SU-DHL-6 (cell line): ENCODE measurements around the gene DCLK1.

Source experiments
- H2AFZ ChIP-seq: fragments of 200-600 bp; sonication (generic); 2 replicates; pipeline ENCODE4 v1.6.1; 2014; ENCODE audit warnings: low read depth, mild to moderate bottlenecking, moderate library complexity, mixed read lengths, antibody characterized with exemption, low read length; ENCODE audit not compliant: severe bottlenecking
- H3F3A ChIP-seq: fragments of 200-600 bp; shearing (Covaris generic); 2 replicates; pipeline ENCODE4 v1.6.0; 2016; ENCODE audit warnings: antibody characterized with exemption, mild to moderate bottlenecking; ENCODE audit not compliant: insufficient read depth
- H3K27ac ChIP-seq: fragments of 200-600 bp; sonication (generic); 2 replicates; pipeline ENCODE4 v1.5.1; 2016; ENCODE audit warnings: low read depth, mild to moderate bottlenecking, low read length, moderate library complexity, mixed read lengths
- H3K27me3 ChIP-seq: fragments of 200-600 bp; sonication (generic), shearing (Covaris generic); 2 replicates; pipeline ENCODE4 v1.6.0; 2014; ENCODE audit warnings: mild to moderate bottlenecking, low read length
- H3K36me3 ChIP-seq: fragments of 200-600 bp; sonication (generic); 2 replicates; pipeline ENCODE4 v1.6.1; 2014; ENCODE audit warnings: mild to moderate bottlenecking, low read length, mixed read lengths
- H3K4me2 ChIP-seq: fragments of 300-600, 200-600 bp; shearing (Covaris generic), sonication (generic); 2 replicates; pipeline ENCODE4 v1.6.0; 2014; ENCODE audit warnings: low read length, low read depth, mild to moderate bottlenecking; ENCODE audit not compliant: poor library complexity, severe bottlenecking
- H3K4me3 ChIP-seq: fragments of 200-600 bp; sonication (generic); 2 replicates; pipeline ENCODE4 v1.5.1; 2014; ENCODE audit warnings: antibody characterized with exemption, low read length, mild to moderate bottlenecking, mixed read lengths; ENCODE audit not compliant: insufficient read depth, poor library complexity, severe bottlenecking
- H3K79me2 ChIP-seq: fragments of 200-600 bp; sonication (generic); 2 replicates; pipeline ENCODE4 v1.6.1; 2014; ENCODE audit warnings: mild to moderate bottlenecking, low read length, moderate library complexity; ENCODE audit not compliant: insufficient read depth
- H3K9ac ChIP-seq: fragments of 200-600 bp; sonication (generic); 2 replicates; pipeline ENCODE4 v1.7.0; 2014; ENCODE audit warnings: mild to moderate bottlenecking, low read length
- H3K9me2 ChIP-seq: fragments of 200-600 bp; sonication (generic); replicated peaks from 2 replicates; pipeline ENCODE4 v1.6.1; 2014; ENCODE audit warnings: low read length; ENCODE audit not compliant: insufficient read depth
- H3K9me3 ChIP-seq: fragments of 200-600 bp; sonication (generic); 2 replicates; pipeline ENCODE4 v1.6.1; 2014; ENCODE audit warnings: low read length, mixed read lengths; ENCODE audit not compliant: insufficient read depth
- H4K20me1 ChIP-seq: fragments of 200-600 bp; sonication (generic); 2 replicates; pipeline ENCODE4 v1.6.1; 2014; ENCODE audit warnings: low read depth, mild to moderate bottlenecking, antibody characterized with exemption, low read length, moderate library complexity, mixed read lengths
- EZH2phosphoT487 ChIP-seq: fragments of 200-600 bp; sonication (generic), shearing (Covaris generic); conservative IDR thresholded peaks from 2 replicates; pipeline ENCODE4 v1.6.1; 2018; ENCODE audit warnings: mild to moderate bottlenecking, antibody characterized with exemption, low read length, moderate library complexity, mixed read lengths
- TF ChIP-seq, protein P1 (sequence below): fragments of 200-600 bp; sonication (generic); IDR thresholded peaks from one replicate; pipeline ENCODE4 v1.5.1; 2017; ENCODE audit warnings: antibody characterized with exemption, mild to moderate bottlenecking, low read length, moderate library complexity; ENCODE audit not compliant: insufficient read depth, poor library complexity, severe bottlenecking

The DCLK1 gene

DNA sequence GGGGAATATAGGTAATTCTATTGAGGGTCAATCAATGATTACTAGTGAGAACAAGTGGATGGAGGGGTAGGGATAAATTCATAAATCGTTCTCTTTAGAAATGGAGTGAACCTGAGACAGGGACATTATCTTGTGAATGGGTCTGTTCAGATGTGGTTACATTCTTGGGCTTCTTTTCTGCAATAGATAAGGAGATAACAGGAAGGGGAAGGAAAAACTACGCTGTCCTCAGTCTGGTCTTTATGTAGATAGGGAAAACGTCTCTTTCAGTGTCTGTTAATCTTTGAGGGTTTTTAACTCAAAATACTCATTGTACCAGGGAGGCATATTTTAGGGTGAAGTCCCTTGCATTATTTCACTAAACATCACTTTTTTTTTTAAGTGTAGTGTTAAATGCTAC lies 388.0 kb downstream of the DCLK1 start:
- Histone ChIP-seq H3K27me3 (no peaks in the 10 kb centered on the region), H3K9me3 (no peaks in the 10 kb centered on the region), H4K20me1 (no peaks in the 10 kb centered on the region), H3K4me3 (no peak overlapping the region), H3F3A (no peaks in the 10 kb centered on the region), H3K9ac (no peak overlapping the region), H3K4me2 (no peak overlapping the region), H3K27ac (no peak overlapping the region), H2AFZ (no peak overlapping the region), H3K79me2 (no peaks in the 10 kb centered on the region), H3K9me2 (no peaks in the 10 kb centered on the region), H3K36me3 (no peaks in the 10 kb centered on the region)
- TF ChIP-seq, protein P1, sequence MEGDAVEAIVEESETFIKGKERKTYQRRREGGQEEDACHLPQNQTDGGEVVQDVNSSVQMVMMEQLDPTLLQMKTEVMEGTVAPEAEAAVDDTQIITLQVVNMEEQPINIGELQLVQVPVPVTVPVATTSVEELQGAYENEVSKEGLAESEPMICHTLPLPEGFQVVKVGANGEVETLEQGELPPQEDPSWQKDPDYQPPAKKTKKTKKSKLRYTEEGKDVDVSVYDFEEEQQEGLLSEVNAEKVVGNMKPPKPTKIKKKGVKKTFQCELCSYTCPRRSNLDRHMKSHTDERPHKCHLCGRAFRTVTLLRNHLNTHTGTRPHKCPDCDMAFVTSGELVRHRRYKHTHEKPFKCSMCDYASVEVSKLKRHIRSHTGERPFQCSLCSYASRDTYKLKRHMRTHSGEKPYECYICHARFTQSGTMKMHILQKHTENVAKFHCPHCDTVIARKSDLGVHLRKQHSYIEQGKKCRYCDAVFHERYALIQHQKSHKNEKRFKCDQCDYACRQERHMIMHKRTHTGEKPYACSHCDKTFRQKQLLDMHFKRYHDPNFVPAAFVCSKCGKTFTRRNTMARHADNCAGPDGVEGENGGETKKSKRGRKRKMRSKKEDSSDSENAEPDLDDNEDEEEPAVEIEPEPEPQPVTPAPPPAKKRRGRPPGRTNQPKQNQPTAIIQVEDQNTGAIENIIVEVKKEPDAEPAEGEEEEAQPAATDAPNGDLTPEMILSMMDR = no peak
- TF ChIP-seq EZH2phosphoT487 = no peak

DNA sequence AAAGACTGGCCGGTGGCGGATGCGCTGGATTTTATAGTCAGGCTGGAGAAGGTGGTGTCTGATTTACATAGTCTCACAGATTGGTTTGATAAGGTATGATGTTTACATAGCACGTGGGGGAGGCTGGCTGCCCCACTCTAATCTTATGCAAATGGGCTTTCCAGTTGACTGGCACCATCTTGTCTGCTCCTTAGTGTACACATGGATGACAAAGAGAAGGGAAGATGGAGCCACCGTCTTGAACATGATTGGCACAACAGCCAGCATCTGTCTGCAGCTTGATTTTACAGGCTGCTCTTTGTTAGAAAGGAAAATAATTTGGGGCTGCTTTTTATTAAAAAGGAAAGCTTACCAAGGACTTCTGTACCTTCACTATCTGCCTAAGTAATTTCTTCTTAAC lies 389.5 kb downstream of the DCLK1 start:
- no peak overlapping the region for H3K4me2 ChIP-seq
- no peaks in the 10 kb centered on the region for H3K9me3 ChIP-seq
- no peak overlapping the region for H3K27ac ChIP-seq
- no peaks in the 10 kb centered on the region for H3K9me2 ChIP-seq
- no peak overlapping the region for H2AFZ ChIP-seq
- no peak overlapping the region for H3K4me3 ChIP-seq
- H3F3A ChIP-seq = no peaks in the 10 kb centered on the region
- no peaks in the 10 kb centered on the region for H3K27me3 ChIP-seq
- H3K36me3 ChIP-seq = no peaks in the 10 kb centered on the region
- TF ChIP-seq, protein P1 = no peak
- TF ChIP-seq EZH2phosphoT487 = no peak
- H4K20me1 ChIP-seq = no peaks in the 10 kb centered on the region
- no peaks in the 10 kb centered on the region for H3K79me2 ChIP-seq
- H3K9ac ChIP-seq = no peak overlapping the region

DNA sequence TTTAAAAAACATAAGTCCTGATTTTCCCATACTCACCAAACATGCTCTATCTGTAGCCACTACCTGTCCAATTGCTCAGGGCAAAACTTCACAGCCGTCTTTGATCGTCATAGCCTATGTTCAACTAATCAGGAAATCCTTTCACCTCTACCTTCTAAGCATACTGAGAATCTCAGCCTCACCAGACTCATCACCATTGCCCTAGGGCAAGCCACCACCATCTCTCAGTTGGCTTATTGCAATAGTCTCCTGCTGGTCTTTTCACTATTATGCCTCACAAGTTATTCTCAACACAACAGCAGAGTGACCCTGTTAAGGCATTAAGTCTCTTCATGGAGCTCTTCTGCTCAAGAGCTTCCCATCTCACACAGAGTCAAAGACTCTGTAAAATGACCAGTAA lies 394.3 kb downstream of the DCLK1 start:
- Histone ChIP-seq H3K79me2 (no peaks in the 10 kb centered on the region), H3K9ac (no peak overlapping the region), H2AFZ (no peak overlapping the region), H3F3A (no peaks in the 10 kb centered on the region), H3K36me3 (no peaks in the 10 kb centered on the region), H3K27ac (no peak overlapping the region), H4K20me1 (no peaks in the 10 kb centered on the region), H3K9me2 (no peaks in the 10 kb centered on the region), H3K4me2 (no peak overlapping the region), H3K4me3 (no peak overlapping the region), H3K9me3 (no peaks in the 10 kb centered on the region), H3K27me3 (no peaks in the 10 kb centered on the region)
- TF ChIP-seq EZH2phosphoT487 = no peak
- TF ChIP-seq, protein P1 = no peak
